Measurements from ENCODE around the gene BOLA1.
"Not testable (repeated sequence)": the region's sequence is repeated elsewhere in the genome, so short reads cannot be mapped to it uniquely, and the experiment has no call there.

BOLA1 gene

DNA sequence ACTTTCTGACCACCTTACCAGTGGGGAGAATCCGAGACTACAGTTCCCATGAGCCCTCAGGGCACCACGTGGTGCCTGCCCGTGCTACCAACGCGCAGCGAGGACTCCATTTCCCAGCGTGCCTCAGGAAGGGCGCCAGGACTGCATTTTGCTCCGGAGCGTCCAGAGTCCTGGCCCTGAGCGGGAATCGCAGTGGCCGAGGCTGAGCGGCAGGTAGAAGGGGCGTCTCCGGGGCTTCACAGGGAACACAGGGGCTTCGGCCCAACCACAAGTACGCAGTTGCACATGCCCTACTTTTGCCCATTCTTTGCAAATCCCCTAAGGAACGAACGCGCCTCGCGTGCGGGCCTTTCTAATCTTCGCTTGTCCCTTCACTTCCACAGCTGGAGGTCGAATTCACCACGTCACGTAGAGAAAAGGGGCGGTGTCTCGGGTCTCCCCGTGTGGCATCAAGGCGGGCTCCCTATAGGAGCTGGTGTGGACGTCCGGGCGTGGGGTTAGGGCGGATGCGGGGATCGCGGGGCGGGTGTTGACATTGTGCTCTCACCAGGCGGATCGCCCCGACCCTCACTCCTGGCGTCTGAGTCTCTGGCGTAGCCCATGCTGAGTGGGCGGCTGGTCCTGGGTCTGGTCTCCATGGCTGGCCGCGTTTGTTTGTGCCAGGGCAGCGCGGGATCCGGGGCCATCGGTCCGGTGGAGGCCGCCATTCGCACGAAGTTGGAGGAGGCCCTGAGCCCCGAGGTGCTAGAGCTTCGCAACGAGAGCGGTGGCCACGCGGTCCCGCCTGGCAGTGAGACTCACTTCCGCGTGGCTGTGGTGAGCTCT lies at the start of gene BOLA1:
BOLA1 (plus strand) TSS at position 109 of the 825 bp plus-strand sequence; CDS start at position 601, 492 bp downstream.
- DNase-seq (ENCODE audit: low read depth) = peak; percentile 90

- DNase-seq (ENCODE audit: low read depth) = no peak
These were observed 49.4 kb upstream of the BOLA1 start for GRCh38 chr1:149849947-149850360.

- not testable (repeated sequence) for DNase-seq (ENCODE audit: low read depth)
These were observed 48.5 kb upstream of the BOLA1 start for GRCh38 chr1:149850732-149851345.

GRCh38 chr1:149851585-149852213 lies 47.7 kb upstream of the BOLA1 start:
- not testable (repeated sequence) for DNase-seq (ENCODE audit: low read depth)

- not testable (repeated sequence) for DNase-seq (ENCODE audit: low read depth)
These were observed 47.1 kb upstream of the BOLA1 start for GRCh38 chr1:149852263-149852662.

- DNase-seq (ENCODE audit: low read depth) = not testable (repeated sequence)
These were observed 39.1 kb upstream of the BOLA1 start for GRCh38 chr1:149860271-149860670.

DNA sequence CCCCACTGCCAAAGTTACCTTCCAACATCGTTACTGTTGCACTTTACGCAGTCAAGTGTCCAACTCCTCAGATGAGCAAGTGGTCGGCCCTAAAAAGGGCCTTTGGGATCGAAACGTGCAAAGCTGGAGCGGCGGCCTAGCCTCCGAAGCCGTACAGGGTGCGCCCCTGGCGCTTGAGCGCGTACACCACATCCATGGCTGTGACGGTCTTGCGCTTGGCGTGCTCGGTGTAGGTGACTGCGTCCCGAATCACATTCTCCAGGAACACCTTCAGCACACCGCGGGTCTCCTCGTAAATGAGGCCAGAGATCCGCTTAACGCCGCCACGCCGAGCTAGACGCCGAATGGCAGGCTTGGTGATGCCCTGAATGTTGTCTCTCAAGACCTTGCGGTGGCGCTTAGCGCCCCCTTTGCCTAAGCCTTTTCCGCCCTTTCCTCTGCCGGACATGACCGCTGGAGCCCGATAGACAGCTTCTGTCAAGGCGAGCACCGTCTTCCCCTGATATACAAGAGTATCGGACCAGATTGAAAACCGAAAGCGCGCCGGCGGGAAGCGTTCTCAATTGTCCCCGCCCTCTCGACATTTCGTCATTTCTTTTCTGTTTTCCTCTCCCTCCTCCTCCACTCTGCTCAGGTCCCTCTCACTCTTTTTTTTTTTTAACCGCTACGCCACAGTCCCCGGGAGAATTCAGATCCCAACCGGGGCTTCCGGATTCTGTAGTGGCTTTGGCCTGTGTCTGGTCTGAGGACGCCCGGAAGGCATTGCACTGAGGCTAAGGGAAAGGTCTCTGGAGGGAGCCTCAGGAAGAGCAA lies 38.5 kb upstream of the BOLA1 start:
- not testable (repeated sequence) for DNase-seq (ENCODE audit: low read depth)

GRCh38 chr1:149861497-149862054 lies 37.8 kb upstream of the BOLA1 start:
- DNase-seq (ENCODE audit: low read depth) = not testable (repeated sequence)

DNA sequence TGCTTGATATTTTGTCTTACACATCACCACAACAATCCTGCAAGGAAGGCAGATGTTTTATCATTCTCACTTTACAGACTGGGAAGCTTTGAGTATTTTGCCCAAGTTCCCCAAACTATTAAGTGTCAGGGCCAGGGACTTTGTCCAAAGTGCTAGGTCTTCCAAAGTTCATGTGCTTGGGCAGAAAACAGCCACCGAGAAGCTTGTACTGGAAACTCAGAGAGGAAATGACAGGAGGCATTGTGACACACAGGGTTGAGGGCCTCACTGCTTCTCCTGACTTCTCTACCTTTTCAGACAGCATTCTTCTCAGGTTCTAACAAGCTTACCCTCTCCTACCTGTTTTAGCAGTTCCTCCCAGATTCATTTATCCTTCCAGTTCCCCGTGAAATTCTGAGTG lies 32.5 kb upstream of the BOLA1 start:
- DNase-seq (ENCODE audit: low read depth) = not testable (repeated sequence)

DNA sequence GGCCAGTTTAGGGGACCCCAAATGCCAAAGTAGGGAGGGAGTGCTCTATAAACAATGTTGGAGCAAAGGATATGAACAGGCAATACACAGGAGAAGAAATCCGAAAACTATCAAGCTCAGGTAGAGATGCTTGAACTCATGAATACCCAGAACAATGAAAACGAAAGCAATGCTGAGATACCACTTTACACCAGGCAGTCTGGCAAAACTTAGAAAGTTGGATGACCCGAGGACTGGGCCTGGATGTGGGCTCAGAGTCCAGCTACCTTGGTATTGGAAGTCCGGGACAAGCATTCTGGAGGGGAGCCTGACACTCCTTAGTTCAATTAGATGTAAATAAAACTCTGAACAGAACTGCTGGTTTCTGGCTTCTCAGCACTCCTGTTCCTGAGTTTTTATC lies 26.3 kb upstream of the BOLA1 start:
- DNase-seq (ENCODE audit: low read depth) = not testable (repeated sequence)

- DNase-seq (ENCODE audit: low read depth) = no peak
These were observed 22.0 kb upstream of the BOLA1 start for GRCh38 chr1:149877211-149877946.

DNA sequence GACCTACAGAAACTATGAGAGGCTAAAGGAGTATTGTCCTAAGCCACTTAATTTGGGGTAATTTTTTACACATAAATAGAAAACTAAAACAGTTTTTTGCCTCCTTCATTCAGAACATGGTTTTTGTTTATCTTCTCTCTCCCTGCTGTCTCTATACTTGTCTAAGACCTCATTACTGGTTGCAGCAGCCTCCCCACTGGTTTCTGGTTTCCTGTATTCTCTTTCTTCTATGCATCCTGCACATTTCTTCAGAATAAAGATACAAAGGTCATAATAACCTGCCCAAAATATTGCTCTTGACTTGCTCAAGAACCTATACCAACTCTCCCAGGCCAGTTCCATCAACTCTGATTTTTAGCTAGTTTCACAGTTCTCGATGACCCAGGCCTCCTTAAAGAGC lies 19.8 kb upstream of the BOLA1 start:
- no peak for DNase-seq (ENCODE audit: low read depth)

DNA sequence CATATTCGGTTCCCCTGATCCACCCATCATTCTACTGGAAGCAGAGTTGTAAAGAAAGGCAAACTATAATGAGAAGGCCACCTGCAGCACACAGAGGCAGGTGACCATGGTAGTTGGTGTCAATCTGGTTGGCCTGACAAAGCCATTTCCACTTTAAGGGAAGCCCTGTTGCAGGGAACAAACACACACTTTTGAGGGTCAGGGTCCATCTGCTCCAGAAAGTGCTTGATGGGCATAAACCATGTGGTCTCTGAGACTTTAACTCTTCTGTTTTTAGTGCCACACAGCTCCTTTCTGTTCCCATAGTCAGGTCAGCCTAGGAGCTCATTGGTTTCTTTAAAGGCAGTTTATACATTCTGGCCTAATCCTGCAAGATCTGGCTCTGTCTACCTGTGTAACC lies 17.5 kb upstream of the BOLA1 start:
- DNase-seq (ENCODE audit: low read depth) = no peak

GRCh38 chr1:149883598-149884247 lies 15.6 kb upstream of the BOLA1 start:
- DNase-seq (ENCODE audit: low read depth) = no peak

DNA sequence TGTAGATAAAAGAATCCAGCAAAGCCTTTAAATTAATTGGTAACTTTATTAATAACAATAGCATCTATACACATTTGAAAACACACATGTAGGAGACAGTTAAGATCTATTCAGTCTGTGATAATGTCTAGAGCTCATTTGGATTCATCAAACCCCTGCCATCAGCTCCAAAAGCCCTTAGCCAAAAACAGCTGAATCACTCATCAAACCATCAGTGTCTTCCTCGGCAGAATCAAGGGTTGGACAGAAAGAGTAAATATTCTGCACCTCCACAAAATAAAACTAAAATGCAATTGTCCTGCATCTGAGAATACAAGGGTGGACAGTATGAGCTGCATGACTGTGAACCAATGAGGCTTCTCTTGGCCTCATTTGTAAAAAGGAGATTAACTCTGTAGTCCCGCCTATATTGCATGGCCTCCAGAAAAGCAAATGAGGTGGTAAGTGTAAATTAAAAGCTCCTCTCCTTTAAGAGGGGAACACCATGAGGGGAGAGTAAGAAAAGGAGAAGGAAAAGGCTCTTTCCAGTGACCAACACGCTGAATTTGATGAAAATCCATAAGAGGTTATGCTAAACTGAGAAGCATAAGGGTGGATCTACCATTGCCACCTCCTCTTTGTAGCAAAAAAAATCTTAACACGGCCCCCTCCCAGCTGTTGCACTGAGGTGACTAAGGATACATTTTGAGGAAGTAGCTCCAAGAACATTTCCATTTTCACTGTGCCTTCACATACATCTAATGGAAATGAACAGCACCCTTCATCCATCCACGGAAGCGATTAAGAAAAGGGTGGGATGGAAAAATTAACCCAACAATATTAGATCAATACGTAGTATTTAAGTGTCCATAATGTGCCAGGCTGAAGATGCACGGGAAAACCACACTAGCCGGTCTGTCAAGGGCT lies 14.7 kb upstream of the BOLA1 start:
- peak; percentile 31 for DNase-seq (ENCODE audit: low read depth)

DNA sequence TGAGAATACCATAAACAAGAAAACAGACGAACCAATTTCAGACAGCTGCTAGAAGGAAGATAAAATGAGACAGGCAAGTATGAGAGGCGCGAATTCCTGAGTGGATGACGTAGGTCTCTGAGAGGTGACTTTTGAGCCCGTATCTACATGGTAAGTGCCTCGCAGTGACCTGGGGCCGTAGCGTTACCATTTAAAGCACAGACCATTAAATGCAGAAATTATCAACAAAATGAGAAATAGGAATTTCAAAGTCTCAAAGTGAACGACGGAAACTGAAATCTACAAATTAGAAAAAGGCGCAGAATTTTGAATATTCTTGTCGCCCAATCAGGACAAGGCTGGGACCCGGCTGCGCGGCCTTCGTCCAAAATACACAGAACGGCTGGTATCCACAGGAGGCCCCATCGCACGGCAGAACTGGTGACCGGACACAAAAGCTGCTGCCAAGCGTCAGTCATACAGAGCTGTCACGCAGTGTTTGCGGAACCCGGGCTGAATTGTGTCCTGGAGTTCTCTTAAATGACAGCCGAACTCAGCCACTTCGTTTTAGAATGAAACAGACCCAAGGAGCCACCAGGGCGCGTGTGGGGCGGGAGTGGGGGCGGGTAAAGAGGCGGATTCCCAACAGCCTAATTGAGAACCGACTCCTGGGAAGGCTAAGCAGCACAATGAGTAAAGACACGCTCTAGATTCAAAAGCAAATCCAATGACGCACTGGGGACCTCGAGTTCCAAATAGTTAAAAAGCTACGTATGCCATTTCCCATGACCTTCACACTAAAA lies 13.8 kb upstream of the BOLA1 start:
- DNase-seq (ENCODE audit: low read depth) = peak; percentile 49

DNA sequence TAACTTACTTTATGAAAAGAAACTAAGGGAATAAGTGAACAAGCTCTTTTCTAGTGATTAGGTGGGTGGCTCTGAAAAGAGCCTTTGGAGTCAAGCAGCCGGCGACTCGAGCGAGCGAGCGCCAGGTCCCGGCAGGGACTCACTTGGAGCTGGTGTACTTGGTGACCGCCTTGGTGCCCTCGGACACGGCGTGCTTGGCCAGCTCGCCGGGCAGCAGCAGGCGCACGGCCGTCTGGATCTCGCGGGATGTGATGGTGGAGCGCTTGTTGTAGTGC lies 13.3 kb upstream of the BOLA1 start:
- peak; percentile 45 for DNase-seq (ENCODE audit: low read depth)

DNA sequence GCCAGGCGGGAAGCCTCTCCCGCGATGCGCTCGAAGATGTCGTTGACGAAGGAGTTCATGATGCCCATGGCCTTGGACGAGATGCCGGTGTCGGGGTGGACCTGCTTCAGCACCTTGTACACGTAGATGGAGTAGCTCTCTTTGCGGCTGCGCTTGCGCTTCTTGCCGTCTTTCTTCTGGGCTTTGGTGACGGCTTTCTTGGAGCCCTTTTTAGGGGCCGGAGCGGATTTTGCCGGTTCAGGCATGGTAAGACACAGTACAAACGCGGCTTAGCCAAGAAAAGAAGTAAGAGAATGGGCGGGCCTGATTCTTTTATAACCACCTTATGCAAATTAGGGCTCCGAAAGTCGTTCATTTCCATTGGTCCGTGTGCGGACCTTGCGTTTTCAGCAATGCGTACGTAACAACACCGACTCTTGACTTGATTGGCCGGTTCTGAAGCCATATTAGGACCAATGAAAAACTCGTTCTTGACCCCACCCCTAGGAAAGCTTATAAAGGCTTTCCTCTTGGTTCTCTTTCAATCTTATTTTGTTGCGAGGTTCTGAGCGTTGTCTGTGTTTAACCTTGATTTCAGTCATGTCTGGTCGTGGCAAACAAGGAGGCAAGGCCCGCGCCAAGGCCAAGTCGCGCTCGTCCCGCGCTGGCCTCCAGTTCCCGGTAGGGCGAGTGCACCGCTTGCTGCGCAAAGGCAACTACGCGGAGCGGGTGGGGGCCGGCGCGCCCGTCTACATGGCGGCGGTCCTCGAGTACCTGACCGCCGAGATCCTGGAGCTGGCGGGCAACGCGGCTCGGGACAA lies 12.8 kb upstream of the BOLA1 start:
- peak; percentile 100 for DNase-seq (ENCODE audit: low read depth)

Data from amniotic epithelial cell (primary cell).